KMS-11 (cell line): ENCODE measurements around the gene DYNLT2B.
A peak's percentile ranks its signal among the peaks of the same experiment; 100 is the strongest.
"Not testable (repeated sequence)": the region's sequence is repeated elsewhere in the genome, so short reads cannot be mapped to it uniquely, and the experiment has no call there.

Source experiments
- H2AFZ ChIP-seq: fragments of 200-600 bp; sonication (generic); 2 replicates; pipeline ENCODE4 v1.6.1; 2016; ENCODE audit warnings: antibody characterized with exemption, mixed run types, low read depth
- H3K27ac ChIP-seq: fragments of 200-600 bp; sonication (generic); 2 replicates; pipeline ENCODE4 v1.6.1; 2016; ENCODE audit warnings: mild to moderate bottlenecking, mixed run types
- H3K27me3 ChIP-seq: fragments of 200-600 bp; sonication (generic); 2 replicates; pipeline ENCODE4 v1.6.1; 2017; ENCODE audit warnings: mild to moderate bottlenecking, low read depth, mixed run types, moderate library complexity; ENCODE audit not compliant: insufficient read depth
- H3K36me3 ChIP-seq: fragments of 200-600 bp; sonication (generic); 2 replicates; pipeline ENCODE4 v1.6.1; 2017; ENCODE audit warnings: mild to moderate bottlenecking, mixed run types; ENCODE audit not compliant: insufficient read depth
- H3K4me1 ChIP-seq: fragments of 200-600 bp; sonication (generic); 2 replicates; pipeline ENCODE4 v1.6.1; 2016; ENCODE audit warnings: mild to moderate bottlenecking, low read depth, mixed run types; ENCODE audit not compliant: poor library complexity, severe bottlenecking
- H3K4me2 ChIP-seq: fragments of 200-600 bp; sonication (generic); 2 replicates; pipeline ENCODE4 v1.7.0; 2016; ENCODE audit warnings: mild to moderate bottlenecking, mixed run types
- H3K4me3 ChIP-seq: fragments of 200-600 bp; sonication (generic); IDR thresholded peaks from 2 replicates; pipeline ENCODE4 v1.6.1; 2017; ENCODE audit warnings: low read depth, low read length, mixed read lengths; ENCODE audit not compliant: insufficient read depth
- H3K79me2 ChIP-seq: fragments of 200-600 bp; sonication (generic); 2 replicates; pipeline ENCODE4 v1.6.1; 2016; ENCODE audit warnings: low read depth, mixed run types; ENCODE audit not compliant: insufficient read depth
- H3K9ac ChIP-seq: fragments of 200-600 bp; sonication (generic); 2 replicates; pipeline ENCODE4 v1.6.1; 2016; ENCODE audit warnings: mild to moderate bottlenecking, mixed run types
- H4K20me1 ChIP-seq: fragments of 200-600 bp; sonication (generic); 2 replicates; pipeline ENCODE4 v1.6.1; 2016; ENCODE audit warnings: mild to moderate bottlenecking, mixed run types; ENCODE audit not compliant: insufficient read depth
- CTCF ChIP-seq: fragments of 200-600 bp; sonication (generic); conservative IDR thresholded peaks from 2 replicates; pipeline ENCODE4 v1.6.1; 2017; ENCODE audit warnings: low read depth, mild to moderate bottlenecking, antibody characterized with exemption, low read length, moderate library complexity, mixed read lengths

The DYNLT2B gene

GRCh38 chr3:196317687-196318467, at the start of gene DYNLT2B:
Gene DYNLT2B, minus strand, starts transcription at chr3:196318240. Its CDS starts 88 bp downstream, at chr3:196318152.
- Histone ChIP-seq H4K20me1 (no peaks in the 10 kb centered on the region), H3K27ac (peak within 1 kb of the TSS; percentile 87), H2AFZ (peak within 1 kb of the TSS; percentile 98), H3K79me2 (no peaks in the 10 kb centered on the region), H3K4me1 (no peaks in the 10 kb centered on the region), H3K4me3 (peak within 1 kb of the TSS; percentile 60), H3K36me3 (no peaks in the 10 kb centered on the region), H3K4me2 (peak within 1 kb of the TSS; percentile 71), H3K9ac (peak within 1 kb of the TSS; percentile 91), H3K27me3 (no peaks in the 10 kb centered on the region)
- no peak for TF ChIP-seq CTCF

- peaks cover 3% of the 10 kb centered on the region; the same call in 1 of the 2 replicates for H3K36me3 ChIP-seq
- H2AFZ ChIP-seq, result no peak overlapping the region
- H3K4me2 ChIP-seq, result no peak overlapping the region
Observed at GRCh38 chr3:196365736-196366135, 47.7 kb upstream of the DYNLT2B start.

DNA sequence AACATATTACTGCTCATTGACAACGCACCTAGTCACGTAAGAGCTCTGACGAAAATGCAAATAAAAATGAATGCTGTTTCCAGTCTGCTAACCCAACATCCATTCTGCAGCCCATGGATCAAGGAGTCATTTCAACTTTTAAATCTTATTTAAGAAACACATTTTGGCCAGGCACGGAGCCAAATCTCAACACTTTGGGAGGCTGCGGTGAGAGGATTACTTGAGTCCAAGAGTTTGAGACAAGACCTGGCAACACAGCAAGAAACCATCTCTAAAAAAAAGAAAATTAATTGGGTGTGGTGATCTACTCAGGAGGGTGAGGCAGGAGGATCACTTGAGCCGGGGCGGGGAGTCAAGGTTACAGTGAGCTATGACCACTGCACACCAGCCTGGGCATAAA, 42.5 kb upstream of the DYNLT2B start:
- Histone ChIP-seq H2AFZ (no peak overlapping the region), H3K27me3 (no peaks in the 10 kb centered on the region), H3K27ac (no peak overlapping the region), H3K36me3 (no peaks in the 10 kb centered on the region; the same call in 1 of the 2 replicates), H4K20me1 (no peaks in the 10 kb centered on the region), H3K4me1 (no peaks in the 10 kb centered on the region), H3K4me2 (no peak overlapping the region), H3K4me3 (no peak overlapping the region), H3K9ac (no peak overlapping the region), H3K79me2 (no peaks in the 10 kb centered on the region)
- TF ChIP-seq CTCF, result no peak

More at GRCh38 chr3:196365736-196366135, 47.7 kb upstream of the DYNLT2B start:
- Histone ChIP-seq H3K27me3 (no peaks in the 10 kb centered on the region), H3K4me1 (no peaks in the 10 kb centered on the region), H4K20me1 (no peaks in the 10 kb centered on the region), H3K4me3 (no peak overlapping the region), H3K79me2 (no peaks in the 10 kb centered on the region), H3K27ac (no peak overlapping the region), H3K9ac (no peak overlapping the region)
- no peak for TF ChIP-seq CTCF

DNA sequence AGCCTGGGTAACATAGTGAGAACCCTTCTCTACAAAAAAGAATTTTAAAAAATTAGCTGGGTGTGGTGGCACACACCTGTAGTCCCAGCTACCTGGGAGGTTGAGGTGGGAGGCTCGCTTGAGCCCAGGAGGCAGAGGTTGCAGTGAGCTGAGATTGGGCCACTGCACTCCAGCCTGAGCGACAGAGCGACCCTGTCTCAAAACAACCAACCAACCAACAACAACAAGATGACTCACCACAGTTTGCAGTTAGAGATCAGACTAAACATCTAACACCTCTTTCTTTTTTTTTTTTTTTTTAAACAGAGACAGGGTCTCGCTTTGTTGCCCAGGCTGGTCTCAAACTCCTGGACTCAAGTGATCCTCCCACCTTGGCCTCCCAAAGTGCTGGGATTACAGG, 40.5 kb upstream of the DYNLT2B start:
- H3K4me3 ChIP-seq, H4K20me1 ChIP-seq, H3K27ac ChIP-seq, H2AFZ ChIP-seq, H3K27me3 ChIP-seq, H3K4me1 ChIP-seq, H3K36me3 ChIP-seq, H3K4me2 ChIP-seq, H3K79me2 ChIP-seq, H3K9ac ChIP-seq: not testable (repeated sequence)

- no peaks in the 10 kb centered on the region; the same call in 1 of the 2 replicates for H3K36me3 ChIP-seq
- H3K4me1 ChIP-seq, result no peaks in the 10 kb centered on the region
- no peak overlapping the region for H3K9ac ChIP-seq
- H3K79me2 ChIP-seq, result no peaks in the 10 kb centered on the region
- TF ChIP-seq CTCF, result no peak
- H2AFZ ChIP-seq, result no peak overlapping the region
- H3K27me3 ChIP-seq, result no peaks in the 10 kb centered on the region
- no peak overlapping the region for H3K27ac ChIP-seq
- no peaks in the 10 kb centered on the region for H4K20me1 ChIP-seq
- H3K4me3 ChIP-seq, result no peak overlapping the region
- no peak overlapping the region for H3K4me2 ChIP-seq
Observed at GRCh38 chr3:196357905-196358304, 39.9 kb upstream of the DYNLT2B start.
